HL-60/S4 treated with retinoic acid at 250 ng/mL for 4 days and 3 days (cell line): ENCODE data around the gene MAP1B.

Experiments used
- in situ Hi-C: fragments of 300-500 bp; cut with MboI; formaldehyde crosslinking; loops from 2 replicates; pipeline ENCODE4 v1.7.0; 2022; ENCODE audit warnings: low sequenced_read_pairs

MAP1B gene

DNA sequence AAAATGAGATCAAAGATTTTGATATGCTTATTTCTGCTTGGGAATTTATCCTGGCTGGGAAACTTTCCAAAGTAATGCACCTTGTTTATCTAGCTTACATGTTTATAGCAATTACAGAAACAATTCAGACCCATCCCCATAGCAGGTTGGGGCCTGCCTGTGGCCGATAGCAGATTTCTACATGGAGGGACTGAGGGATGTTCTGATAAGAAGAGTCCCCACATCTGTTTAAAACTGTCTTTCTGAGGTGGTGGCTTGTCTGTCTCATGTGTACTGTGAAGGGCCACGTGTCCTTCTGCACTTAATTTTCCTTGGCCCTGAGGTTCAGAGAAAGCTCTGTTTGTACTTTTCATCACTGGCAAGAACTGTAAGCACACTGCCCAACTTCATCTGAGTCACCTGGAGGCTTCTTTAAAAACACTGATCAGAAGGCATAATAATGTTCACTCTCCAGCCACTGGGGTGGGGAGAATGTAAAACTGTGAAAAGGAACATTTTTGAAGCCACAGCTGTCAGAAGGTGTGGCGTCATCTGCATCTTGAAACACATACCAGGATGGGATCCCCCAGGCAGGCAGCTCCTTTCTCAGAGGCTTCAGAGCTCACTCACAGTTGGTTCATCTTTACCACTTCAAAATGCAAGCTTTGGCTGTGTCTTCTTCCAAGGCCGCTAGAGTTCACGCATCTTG is 80.3 kb downstream of the MAP1B start:
- in situ Hi-C loops: no loop called here

DNA sequence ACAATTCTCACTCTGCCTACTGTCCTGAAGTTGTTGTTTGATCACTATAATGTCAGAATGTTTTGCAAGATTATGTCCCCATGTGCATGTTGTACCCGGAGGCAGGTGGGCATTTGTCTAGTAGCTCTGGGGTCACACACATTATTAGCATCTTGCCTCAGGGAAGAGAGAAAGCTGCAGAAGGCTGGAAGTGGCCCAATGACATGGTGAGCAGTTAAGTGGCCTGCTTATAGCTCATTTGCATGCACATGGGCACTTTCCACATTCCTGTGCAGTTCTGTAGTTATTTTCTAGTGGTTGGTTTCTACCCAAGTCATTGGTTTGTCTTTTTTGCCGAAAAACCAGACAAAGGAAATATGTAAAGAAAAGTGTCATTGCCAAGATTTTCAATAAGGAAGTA is 80.9 kb downstream of the MAP1B start:
- in situ Hi-C loops: no loop called here

DNA sequence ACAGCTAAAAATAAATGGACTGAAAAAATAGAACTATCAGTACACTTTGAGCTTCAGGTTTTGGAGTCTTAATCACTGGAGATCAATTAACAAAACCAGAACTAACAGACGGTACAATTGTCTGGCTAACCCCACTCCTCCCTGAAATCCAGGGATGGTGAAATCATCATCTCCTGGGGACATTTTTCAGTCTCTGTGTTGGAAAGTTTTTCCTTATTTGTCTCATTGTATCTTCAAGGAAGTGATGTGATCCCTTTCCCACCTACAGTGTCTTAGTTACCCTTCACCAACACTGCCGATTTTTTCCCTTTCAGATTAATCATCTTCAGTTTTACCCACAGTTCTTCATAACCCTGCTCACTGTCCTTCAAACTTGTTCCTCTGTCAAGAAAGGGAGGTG is 81.9 kb downstream of the MAP1B start:
- in situ Hi-C loops: no loop called here

DNA sequence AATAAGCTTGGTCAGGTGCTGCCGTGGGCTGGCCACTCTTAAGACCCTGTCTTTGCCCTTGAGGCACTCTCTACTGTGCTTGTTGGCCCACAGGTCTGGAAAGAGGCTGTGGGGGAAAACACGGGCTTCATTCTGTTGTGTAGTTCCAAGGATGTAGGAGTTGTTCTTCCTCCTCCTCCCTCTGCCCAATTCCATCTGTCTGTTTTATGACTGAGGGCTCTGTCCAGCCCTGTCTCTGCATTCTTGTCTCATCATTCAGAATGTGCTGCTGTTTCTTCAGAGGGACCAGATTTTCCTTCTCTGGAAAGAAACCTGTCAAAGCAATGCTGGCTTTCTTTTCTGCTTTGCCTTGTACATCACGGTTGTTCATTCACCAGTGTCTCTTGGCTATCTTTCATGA is 84.1 kb downstream of the MAP1B start:
- in situ Hi-C loops: no loop called here

DNA sequence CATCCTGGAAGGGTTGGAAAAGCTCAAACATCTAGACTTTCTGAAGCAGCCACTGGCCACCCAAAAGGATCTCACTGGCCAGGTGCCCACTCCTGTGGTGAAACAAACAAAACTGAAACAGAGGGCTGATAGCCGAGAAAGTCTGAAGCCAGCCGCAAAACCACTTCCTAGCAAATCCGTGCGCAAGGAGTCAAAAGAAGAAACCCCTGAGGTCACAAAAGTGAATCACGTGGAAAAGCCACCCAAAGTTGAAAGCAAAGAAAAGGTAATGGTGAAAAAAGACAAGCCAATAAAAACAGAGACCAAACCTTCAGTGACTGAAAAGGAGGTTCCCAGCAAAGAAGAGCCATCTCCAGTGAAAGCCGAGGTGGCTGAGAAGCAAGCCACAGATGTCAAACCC is 87.6 kb downstream of the MAP1B start:
- in situ Hi-C loops: no loop called here

DNA sequence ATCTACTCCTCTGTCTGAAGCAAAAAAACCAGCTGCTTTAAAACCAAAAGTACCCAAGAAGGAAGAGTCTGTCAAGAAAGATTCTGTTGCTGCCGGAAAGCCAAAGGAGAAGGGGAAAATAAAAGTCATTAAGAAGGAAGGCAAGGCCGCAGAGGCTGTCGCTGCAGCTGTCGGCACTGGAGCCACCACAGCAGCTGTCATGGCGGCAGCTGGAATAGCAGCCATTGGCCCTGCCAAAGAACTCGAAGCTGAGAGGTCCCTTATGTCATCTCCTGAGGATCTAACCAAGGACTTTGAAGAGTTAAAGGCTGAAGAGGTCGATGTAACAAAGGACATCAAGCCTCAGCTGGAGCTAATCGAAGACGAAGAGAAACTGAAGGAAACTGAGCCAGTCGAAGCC is 88.3 kb downstream of the MAP1B start:
- in situ Hi-C loops: no loop called here

DNA sequence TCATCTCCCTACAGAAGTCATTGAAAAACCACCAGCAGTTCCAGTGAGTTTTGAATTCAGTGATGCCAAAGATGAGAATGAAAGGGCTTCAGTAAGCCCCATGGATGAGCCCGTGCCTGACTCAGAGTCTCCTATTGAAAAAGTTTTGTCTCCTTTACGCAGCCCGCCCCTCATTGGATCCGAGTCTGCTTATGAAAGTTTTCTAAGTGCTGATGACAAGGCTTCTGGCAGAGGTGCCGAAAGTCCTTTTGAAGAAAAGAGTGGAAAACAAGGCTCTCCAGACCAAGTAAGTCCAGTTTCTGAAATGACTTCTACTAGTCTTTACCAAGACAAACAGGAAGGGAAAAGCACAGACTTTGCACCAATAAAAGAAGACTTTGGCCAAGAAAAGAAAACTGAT is 90.1 kb downstream of the MAP1B start:
- in situ Hi-C loops: no loop called here

DNA sequence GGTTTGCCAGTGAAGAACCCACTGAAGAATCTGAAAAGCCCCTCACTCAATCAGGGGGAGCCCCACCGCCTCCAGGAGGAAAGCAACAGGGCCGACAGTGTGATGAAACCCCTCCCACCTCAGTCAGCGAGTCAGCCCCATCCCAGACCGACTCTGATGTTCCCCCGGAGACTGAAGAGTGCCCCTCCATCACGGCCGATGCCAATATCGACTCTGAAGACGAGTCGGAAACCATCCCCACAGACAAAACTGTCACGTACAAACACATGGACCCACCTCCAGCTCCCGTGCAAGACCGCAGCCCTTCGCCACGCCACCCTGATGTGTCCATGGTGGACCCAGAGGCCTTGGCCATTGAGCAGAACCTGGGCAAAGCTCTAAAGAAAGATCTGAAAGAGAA is 92.4 kb downstream of the MAP1B start:
- in situ Hi-C loops: no loop called here

DNA sequence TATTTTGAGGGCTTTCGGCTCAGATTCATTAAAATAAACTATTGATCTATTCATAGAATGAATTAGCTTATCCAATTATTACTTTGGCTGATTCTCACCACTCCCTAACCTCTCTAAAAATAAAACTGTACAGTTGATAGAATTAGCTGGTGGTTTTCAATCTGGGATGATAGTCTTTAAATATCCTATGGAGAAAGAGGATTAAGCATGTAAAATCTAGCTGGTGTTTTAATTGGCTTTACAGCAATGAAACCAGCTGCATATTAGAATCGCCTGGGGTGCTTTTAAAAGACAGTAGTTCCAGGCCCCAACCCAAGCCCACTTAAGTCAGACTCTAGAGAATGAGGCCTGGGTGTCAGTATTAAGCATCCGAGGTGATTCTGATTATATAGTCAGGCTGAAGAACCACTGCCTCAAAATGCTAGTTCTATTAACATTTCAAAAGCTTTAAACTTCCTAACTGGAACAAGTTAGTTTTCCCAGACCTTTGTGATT is 95.1 kb downstream of the MAP1B start:
- in situ Hi-C loops: no loop called here

DNA sequence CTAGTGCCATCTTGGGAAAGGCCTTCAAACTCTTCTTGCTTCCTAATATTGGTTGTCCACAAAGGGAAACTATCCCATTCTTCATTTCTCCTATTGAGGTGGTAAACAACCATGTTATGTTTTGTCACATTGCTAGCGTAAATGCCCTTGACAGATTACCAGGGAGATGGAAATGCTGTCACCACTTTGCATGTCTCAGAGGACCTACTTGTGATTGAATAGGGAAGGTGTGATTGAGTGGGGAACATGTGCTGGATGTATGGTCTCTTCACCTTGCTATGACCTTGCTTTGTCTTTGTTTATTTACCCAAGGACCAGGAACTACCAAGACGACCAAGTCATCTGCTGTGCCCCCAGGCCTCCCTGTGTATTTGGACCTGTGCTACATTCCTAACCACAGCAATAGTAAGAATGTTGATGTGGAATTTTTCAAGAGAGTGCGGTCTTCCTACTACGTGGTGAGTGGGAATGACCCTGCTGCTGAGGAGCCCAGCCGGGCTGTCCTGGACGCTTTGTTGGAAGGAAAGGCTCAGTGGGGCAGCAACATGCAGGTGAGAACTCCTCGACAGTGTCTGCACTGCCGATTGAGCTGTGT is 96.1 kb downstream of the MAP1B start:
- in situ Hi-C loops: no loop called here

DNA sequence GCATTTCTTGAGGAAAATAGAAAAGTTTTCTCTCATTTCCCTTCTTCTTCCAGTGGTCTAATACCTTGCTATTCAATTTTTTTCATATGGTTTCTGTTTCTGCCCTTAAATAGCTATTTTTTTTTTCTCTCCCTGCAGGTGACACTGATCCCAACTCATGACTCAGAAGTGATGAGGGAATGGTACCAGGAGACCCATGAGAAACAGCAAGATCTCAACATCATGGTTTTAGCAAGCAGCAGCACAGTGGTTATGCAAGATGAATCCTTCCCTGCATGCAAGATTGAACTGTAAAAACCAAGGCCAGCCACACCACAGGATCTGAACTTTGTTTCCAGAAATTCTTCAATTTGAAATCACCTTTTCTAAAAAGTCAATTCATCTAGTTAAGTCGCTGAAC is 97.7 kb downstream of the MAP1B start:
- in situ Hi-C loops: no loop called here

DNA sequence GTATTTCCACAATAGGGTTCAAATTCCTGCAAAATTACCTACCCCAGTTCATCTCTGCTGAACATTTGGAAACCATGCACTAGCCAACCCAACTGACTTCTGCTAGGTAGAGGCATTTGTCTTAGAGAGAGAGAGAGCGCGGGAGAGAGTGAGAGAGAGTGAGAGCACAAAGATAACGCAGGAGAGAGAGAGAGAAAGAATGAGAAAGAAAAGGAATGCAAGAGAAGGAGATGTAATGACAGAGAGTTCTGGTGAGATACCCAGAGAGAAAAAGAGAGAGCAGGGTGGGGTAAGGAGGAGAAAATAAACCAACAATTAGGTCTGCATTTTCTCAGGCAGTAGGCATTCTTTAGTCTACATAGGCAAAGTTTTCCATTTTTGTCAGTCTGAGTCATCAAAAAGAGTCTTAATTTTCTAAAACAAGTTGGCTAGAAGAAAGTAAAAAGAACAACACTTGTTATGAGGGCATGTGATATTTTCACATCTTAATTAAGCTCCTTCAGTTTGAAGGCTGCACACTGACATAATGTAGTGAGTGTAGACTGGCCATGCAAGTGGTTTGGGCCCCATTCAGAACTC is 98.2 kb downstream of the MAP1B start:
- in situ Hi-C loops: no loop called here

DNA sequence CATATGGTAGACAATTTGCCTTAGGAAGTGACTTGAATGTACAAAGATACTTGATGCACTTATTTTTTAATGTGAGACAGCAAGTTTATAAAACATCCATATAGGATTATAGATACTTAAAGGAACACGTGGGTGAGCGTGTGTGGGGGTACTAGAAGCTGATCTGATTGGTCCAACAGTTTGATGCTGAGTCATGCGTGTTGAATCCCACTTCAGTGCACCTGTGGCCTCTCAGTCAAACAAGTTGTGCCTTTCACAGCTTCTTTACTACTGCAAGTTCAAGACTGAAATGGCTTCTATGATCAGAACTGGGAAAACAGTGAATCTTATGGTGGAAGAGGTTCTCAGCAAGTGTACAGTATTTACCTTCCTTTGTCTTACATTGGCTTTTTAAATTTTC is 98.9 kb downstream of the MAP1B start:
- in situ Hi-C loops: no loop called here

DNA sequence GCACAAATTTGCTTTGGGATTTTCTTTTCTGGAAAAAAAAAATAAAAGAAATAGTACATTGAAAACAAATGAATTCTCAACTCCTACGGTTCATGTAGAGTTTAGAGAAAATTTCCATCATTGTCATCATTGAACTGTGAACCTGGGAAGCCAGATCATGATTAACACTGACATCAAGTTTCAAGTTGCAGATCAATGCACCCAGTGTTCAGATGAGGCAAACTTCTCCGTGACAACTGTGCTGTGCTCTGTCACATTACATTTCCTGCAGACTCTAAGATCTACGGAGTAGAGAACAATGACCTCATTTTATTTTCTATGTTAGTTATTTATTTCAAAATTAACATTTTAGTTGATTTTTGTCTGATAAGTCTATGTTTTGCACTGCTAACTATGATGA is 99.7 kb downstream of the MAP1B start:
- in situ Hi-C loops: no loop called here

DNA sequence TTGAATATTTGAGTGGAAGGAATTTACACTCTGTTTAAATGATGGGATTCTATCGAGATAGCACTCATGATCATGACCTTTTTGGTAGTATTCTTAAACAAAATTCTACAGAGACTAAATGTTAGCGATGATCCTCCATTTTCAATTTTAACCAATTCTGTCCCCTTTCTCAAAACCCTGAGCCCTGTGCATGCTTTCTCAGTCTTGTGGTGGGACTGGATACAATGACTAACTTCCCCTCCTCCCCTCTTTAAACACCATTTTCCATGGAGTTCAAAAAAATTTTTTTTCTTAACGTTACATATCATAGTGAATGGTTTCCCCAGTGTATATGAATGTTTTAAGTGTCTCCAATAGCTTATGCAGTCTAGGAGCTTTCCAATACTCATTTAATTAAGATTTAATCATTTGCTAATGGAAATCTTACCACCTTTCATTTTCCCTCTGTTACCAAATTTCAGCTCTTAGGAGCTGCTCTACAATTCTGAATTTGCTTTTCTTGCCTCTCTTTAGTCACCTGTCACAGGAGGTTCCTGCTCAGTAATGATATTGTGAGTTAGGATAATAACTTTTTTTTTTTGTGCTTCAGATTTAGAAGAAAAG is 101.2 kb downstream of the MAP1B start:
- in situ Hi-C loops: no loop called here

DNA sequence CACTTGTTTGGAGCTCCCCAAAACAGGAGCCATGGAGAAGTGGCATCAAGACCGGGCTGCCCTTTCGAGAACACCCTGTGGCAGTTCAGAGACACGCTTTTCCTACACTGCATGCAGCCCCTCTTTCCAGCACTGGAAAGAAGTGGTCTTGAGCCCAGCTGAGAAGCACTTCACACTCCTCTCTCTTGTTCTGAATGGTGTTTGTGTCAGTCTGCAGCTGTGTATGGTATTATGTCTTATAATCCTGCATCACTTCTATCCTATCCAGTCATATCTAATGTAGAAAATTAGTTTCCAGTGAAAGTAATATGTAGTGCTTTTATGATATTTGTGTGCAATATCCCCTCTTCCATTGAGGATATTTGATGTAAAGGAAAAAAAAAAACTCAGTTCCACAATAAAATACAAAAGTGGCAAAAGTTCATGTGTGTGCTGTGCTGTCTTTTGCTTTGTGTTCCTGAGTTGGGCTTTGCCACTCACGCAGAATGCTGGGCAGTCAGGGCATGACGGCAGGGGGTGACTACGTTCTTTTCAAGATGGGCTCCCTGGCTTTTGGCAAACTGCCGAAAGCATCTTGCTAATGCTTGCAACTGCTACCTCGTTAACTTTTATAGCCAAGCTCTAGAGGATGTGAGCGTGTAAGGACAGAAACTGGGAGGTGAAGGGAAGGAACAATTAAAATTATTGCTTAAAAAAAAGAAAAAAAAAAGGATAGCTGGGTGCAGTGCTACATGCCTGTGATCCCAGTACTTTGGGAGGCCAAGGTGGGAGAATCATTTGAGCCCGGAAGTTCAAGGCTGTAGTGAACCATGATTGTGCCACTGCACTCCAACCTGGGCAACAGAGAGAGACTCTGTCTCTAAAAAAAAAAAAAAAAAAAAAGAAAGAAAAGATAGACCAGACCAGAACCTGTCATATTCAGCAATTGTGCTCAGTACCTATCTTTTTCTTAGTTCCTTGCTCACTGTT is 102.2 kb downstream of the MAP1B start:
- in situ Hi-C loops: no loop called here

DNA sequence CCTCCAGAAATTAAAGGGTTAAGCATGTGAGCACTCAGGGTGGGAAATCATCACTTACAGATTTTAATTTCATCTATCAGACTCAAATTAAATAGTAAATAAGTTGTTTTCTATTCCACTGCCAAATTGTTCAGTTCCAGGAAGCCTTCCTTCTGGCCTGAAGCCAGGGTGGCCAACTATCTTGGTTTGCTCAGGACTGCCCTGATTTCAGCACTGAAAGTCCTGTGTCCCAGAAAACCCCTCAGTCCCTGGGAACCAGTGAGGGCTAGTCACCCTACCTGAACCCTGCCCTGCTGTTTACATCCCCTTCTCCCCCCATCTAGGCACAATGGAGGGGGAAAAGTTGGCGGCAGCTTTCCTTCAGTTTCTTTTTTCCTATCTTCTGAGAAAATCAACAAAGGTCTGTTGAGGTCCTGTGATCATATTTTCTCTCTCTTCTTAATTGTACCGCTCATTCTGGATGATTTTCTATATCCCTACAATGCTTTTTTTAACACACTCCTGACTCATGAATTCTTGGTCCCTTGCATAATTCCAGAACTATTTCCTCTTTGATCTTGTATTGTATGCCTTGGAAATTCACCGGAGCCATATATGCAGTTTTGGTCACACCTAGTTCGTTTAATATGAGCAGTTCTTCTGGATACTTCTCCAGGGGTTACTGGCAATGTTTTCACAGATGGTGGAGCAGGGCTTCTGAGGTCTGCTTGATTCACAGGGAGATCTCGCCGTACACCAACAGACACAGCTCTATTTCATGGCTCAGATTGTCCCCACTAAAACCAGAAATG is 103.8 kb downstream of the MAP1B start:
- in situ Hi-C loops: no loop called here

DNA sequence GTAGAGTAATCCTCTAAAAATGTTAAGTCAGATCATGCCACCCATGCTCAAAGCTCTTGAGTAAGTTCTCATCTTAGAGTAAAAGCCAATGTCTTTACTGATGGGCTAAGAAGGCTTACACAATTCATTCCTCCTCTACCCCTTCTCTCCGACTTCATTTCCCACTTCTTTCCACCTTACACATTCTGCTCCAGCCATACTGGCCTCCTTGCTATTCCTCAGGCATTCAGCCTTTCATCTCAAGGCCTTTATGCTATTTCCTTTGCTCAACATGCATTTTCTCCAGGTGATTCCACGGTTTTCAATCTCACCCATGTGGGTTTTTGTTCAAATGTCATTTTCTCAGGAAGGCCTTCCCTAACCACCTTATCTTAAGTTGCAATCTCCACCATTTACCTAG is 104.9 kb downstream of the MAP1B start:
- in situ Hi-C loops: no loop called here

DNA sequence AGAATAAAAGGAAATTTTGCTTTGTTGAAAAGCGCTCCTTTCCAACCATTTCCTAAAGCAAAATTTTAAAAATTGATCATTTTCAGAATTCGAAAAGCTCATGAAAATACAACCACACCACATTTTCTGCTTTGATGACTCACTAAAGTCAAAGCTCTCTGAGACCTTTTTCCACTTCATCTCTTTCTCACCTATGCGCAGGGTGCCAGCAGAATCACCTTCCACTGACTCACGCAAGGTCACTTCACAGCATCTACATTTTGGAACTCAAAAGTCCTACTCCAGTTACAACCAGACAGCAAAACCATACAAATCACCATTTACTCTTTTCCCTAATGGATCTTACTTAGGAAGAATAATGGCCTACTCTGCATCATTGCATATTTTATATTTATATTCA is 106.2 kb downstream of the MAP1B start:
- in situ Hi-C loops: no loop called here

DNA sequence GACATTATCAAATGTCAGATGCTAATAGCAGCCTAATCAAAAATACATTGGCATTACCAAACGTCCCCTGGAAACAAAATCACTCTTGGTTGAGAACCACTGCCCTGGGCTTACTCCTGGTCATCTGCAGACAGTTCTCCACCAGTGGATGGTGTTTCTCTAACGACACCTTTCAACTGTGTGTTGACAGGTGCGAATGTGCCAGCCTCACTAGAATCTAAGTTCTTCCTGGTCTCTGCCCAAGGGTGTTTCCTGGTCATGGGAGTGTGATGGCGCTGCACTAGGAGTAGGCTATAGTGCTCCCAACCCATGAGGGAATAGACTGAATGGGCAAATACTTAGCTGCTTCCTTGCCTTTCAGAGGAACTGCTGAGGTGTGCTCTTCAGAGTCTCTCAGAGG is 106.9 kb downstream of the MAP1B start:
- in situ Hi-C loops: no loop called here
